PFSK-1 (cell line): ENCODE data around the gene ENDOV.

Source experiments
- FOXP2 ChIP-seq: optimal IDR thresholded peaks from 2 replicates; pipeline ENCODE3; 2011; ENCODE audit warnings: borderline replicate concordance, control low read depth, inconsistent platforms; ENCODE audit not compliant: insufficient read depth; ENCODE audit errors: extremely low read length, extremely low read depth
- POLR2AphosphoS5 ChIP-seq: IDR thresholded peaks from 2 replicates; pipeline ENCODE4 v1.6.1; 2012; ENCODE audit warnings: low read depth, mild to moderate bottlenecking, control low read depth, low read length, moderate library complexity
- REST ChIP-seq, 2 experiments: IDR thresholded peaks; 2 replicates each; pipeline versions ENCODE4 v1.6.1 to v1.8.0; 2011 to 2012; ENCODE audit warnings: low read depth in 2 of 2, low read length in 2 of 2, control low read depth in 1 of 2, inconsistent platforms in 1 of 2, mild to moderate bottlenecking in 1 of 2, moderate library complexity in 1 of 2; ENCODE audit not compliant: insufficient read depth in 1 of 2
- SIN3A ChIP-seq: IDR thresholded peaks from 2 replicates; pipeline ENCODE4 v1.6.1; 2012; ENCODE audit warnings: mild to moderate bottlenecking, low read length, moderate library complexity, borderline replicate concordance; ENCODE audit not compliant: insufficient read depth
- TAF1 ChIP-seq: IDR thresholded peaks from 2 replicates; pipeline ENCODE4 v1.6.1; 2012; ENCODE audit warnings: low read length, control low read depth, borderline replicate concordance; ENCODE audit not compliant: insufficient read depth

The ENDOV gene

DNA sequence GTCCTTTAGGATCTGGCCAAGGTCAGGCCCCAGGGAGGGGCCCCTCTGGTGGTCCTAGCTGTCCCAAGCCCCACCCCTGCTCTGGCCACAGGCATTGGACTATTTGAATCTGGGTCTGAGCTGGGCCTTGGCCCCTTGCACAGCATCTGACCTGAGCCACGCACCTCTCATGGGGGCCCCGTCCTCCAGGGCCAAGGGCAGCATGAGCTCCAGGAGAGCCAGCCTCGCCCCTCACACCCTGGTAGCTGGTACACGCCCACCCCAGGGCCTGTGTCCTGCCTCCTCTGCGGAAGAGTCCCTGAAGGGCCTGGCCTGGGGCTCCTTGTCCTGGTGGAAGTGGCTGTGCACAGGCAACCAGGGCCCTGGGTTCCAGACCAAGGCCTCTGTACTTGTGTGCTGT is 23.8 kb downstream of the ENDOV start:
- TF ChIP-seq TAF1 (no peak), FOXP2 (no peak), REST (IDR thresholded peaks at IDR 0.05; ENCODE audit: insufficient read depth in 1 of 2, low read depth in 2 of 2, low read length in 2 of 2) (no peak), SIN3A (no peak), POLR2AphosphoS5 (no peak)

- TF ChIP-seq REST (IDR thresholded peaks at IDR 0.05; ENCODE audit: insufficient read depth in 1 of 2, low read depth in 2 of 2, low read length in 2 of 2): no peak
- TF ChIP-seq POLR2AphosphoS5: no peak
- no peak for TF ChIP-seq TAF1
- no peak for TF ChIP-seq FOXP2
- no peak for TF ChIP-seq SIN3A
These were observed 24.5 kb downstream of the ENDOV start for GRCh38 chr17:80439499-80439898.

- TF ChIP-seq REST (IDR thresholded peaks at IDR 0.05; ENCODE audit: insufficient read depth in 1 of 2, low read depth in 2 of 2, low read length in 2 of 2) (peak; percentile 98 to 99), POLR2AphosphoS5 (no peak), SIN3A (peak; percentile 43; the same call in 1 of the 2 replicates)
These were observed 26.2 kb downstream of the ENDOV start for GRCh38 chr17:80441133-80441578.

GRCh38 chr17:80441598-80442322 is 26.8 kb downstream of the ENDOV start:
- TF ChIP-seq REST (IDR thresholded peaks at IDR 0.05; ENCODE audit: insufficient read depth in 1 of 2, low read depth in 2 of 2, low read length in 2 of 2): 0 out of 4 replicates have a peak, but pooled peaks of 1 of the 2 experiments have one; percentile 25
- no peak for TF ChIP-seq SIN3A

DNA sequence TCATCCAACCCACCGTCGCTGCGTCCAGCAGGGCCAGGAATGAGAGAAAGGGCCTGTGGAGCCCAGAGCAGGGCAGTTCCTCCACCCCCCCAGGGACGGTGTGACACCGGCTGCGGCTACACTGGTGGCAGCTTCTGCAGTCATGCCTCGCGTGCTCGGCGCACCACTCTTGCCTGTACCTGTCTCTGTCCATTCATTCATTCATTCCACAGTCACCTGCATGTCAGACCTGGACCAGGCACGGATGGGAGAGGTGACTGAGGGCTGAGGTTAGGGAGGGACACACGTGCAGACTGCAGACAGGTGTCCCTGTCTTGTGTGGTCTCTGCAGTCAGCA is 27.3 kb downstream of the ENDOV start:
- TF ChIP-seq REST (IDR thresholded peaks at IDR 0.05; ENCODE audit: insufficient read depth in 1 of 2, low read depth in 2 of 2, low read length in 2 of 2): peak; percentile 9 to 24; a peak in 1 of 4 replicates
- no peak for TF ChIP-seq POLR2AphosphoS5
- TF ChIP-seq SIN3A: no peak
- no peak for TF ChIP-seq TAF1
- TF ChIP-seq FOXP2: no peak
